Endothelial cell of umbilical vein (primary cell): ENCODE measurements around the gene KATNB1. TPM values are rescaled to one million over a fixed set of nuclear protein-coding genes. Genes with fewer than 3 reads are reported as not detected.
"Not testable (repeated sequence)": the region's sequence is repeated elsewhere in the genome, so short reads cannot be mapped to it uniquely, and the experiment has no call there.

ENCODE experiments used
- BruUV-seq: library from RNA; stranded (reverse); fragments of 400-500 nt; replicated peaks from 2 replicates; lab custom pipeline; 2021; lab: Mats Ljungman, UMichigan
- CTCF ChIA-PET: fragments of 300-600, 350-600 bp; sonication (Branson Sonifier 250); formaldehyde crosslinking; loops from one replicate; lab custom pipeline; 2021; ENCODE audit warnings: antibody characterized with exemption, inconsistent platforms; lab: Charles Lee
- POLR2A ChIA-PET: fragments of 300-600, 350-600 bp; sonication (Branson Sonifier 250); formaldehyde crosslinking; loops from one replicate; lab custom pipeline; 2021; ENCODE audit warnings: antibody characterized with exemption, inconsistent platforms; lab: Charles Lee
- DNase-seq: peaks from one replicate; pipeline ENCODE4 v3.0.0-alpha.2; 2011; ENCODE audit warnings: low read depth, low spot score
- FAIRE-seq: peaks from 2 replicates; lab custom pipeline; 2011; peaks lifted over from hg19 to GRCh38; lab: Jason Lieb, UNC
- H2AFZ ChIP-seq: 2 replicates; pipeline ENCODE4 v1.6.0; 2012; ENCODE audit warnings: low read depth, low read length, control low read depth, inconsistent platforms
- H3K27ac ChIP-seq: 2 replicates; pipeline ENCODE4 v1.5.1; 2011; ENCODE audit warnings: low read depth, mild to moderate bottlenecking, control low read depth, low read length, moderate library complexity; ENCODE audit not compliant: insufficient read depth
- H3K27me3 ChIP-seq, 2 experiments: 2 replicates each; pipeline versions ENCODE4 v1.6.0 to v1.6.1; 2011; ENCODE audit warnings: low read length in 2 of 2, mixed read lengths in 1 of 2; ENCODE audit not compliant: control insufficient read depth in 2 of 2, insufficient read depth in 2 of 2
- H3K36me3 ChIP-seq, 2 experiments: 2 replicates in 1 of 2; 3 replicates in 1 of 2; pipeline ENCODE4 v1.5.1; 2011; ENCODE audit warnings: low read length in 2 of 2, mild to moderate bottlenecking in 1 of 2, moderate library complexity in 1 of 2; ENCODE audit not compliant: control insufficient read depth in 2 of 2, insufficient read depth in 2 of 2; ENCODE audit errors: extremely low read depth in 1 of 2
- H3K4me1 ChIP-seq: 3 replicates; pipeline ENCODE4 v1.5.1; 2011; ENCODE audit warnings: mild to moderate bottlenecking, low read length; ENCODE audit not compliant: control insufficient read depth, insufficient read depth; ENCODE audit errors: extremely low read depth
- H3K4me2 ChIP-seq: 2 replicates; pipeline ENCODE4 v1.6.1; 2011; ENCODE audit warnings: low read length, control low read depth, mixed read lengths; ENCODE audit not compliant: insufficient read depth
- H3K4me3 ChIP-seq, 3 experiments: fragments of 200-600 bp in 1 of 3; sonication (generic), shearing (Covaris generic) in 1 of 3; replicated peaks in 1 of 3; 2 replicates each; pipeline ENCODE4 v1.5.1; 2011 to 2016; ENCODE audit warnings: control low read depth in 3 of 3, low read length in 3 of 3, mild to moderate bottlenecking in 2 of 3, inconsistent platforms in 1 of 3, low read depth in 1 of 3, moderate library complexity in 1 of 3; ENCODE audit not compliant: insufficient read depth in 1 of 3
- H3K79me2 ChIP-seq: 2 replicates; pipeline ENCODE4 v1.6.0; 2012; ENCODE audit warnings: low read length, inconsistent platforms; ENCODE audit not compliant: control insufficient read depth, insufficient read depth
- H3K9ac ChIP-seq: replicated peaks from 2 replicates; pipeline ENCODE3; 2011; ENCODE audit warnings: low read length, control low read depth; ENCODE audit not compliant: insufficient read depth; ENCODE audit errors: extremely low read depth
- H3K9me1 ChIP-seq: replicated peaks from 3 replicates; pipeline ENCODE4 v1.6.0; 2011; ENCODE audit warnings: mild to moderate bottlenecking, low read length; ENCODE audit not compliant: control insufficient read depth, insufficient read depth; ENCODE audit errors: extremely low read depth
- H3K9me3 ChIP-seq: replicated peaks from 2 replicates; pipeline ENCODE4 v1.5.1; 2012; ENCODE audit warnings: low read length, inconsistent platforms; ENCODE audit not compliant: control insufficient read depth, insufficient read depth
- H4K20me1 ChIP-seq: replicated peaks from 2 replicates; pipeline ENCODE3; 2011; ENCODE audit warnings: mild to moderate bottlenecking, low read length; ENCODE audit not compliant: control insufficient read depth, insufficient read depth; ENCODE audit errors: extremely low read depth
- FOS ChIP-seq: IDR thresholded peaks from 2 replicates; pipeline ENCODE4 v1.6.1; 2011; ENCODE audit warnings: mild to moderate bottlenecking, low read length, moderate library complexity, borderline replicate concordance; ENCODE audit not compliant: insufficient read depth
- JUN ChIP-seq: IDR thresholded peaks from 2 replicates; pipeline ENCODE4 v1.6.1; 2011; ENCODE audit warnings: borderline replicate concordance, low read depth; ENCODE audit not compliant: insufficient read length, insufficient read depth
- MYC ChIP-seq: IDR thresholded peaks from one replicate; pipeline ENCODE4 v1.6.1; 2011; ENCODE audit warnings: mild to moderate bottlenecking, low read depth, low read length
- POLR2A ChIP-seq: IDR thresholded peaks from 2 replicates; pipeline ENCODE4 v1.6.1; 2012; ENCODE audit warnings: low read depth, mild to moderate bottlenecking, control low read depth, low read length
- POLR2AphosphoS5 ChIP-seq: IDR thresholded peaks from 2 replicates; pipeline ENCODE4 v1.6.1; 2012; ENCODE audit warnings: low read depth, mild to moderate bottlenecking, control low read depth, low read length, moderate library complexity; ENCODE audit not compliant: insufficient read depth
- dilution Hi-C: fragments of 300-500 bp; cut with MboI; formaldehyde crosslinking; loops from one replicate; pipeline ENCODE4 v1.15.0; 2019; ENCODE audit warnings: low sequenced_read_pairs; ENCODE audit not compliant: extremely low pct_ligation_motif_present
- intact Hi-C: fragments of 100-400 bp; cut with micrococcal nuclease; formaldehyde crosslinking; loops from one replicate; pipeline ENCODE4 v1.10.0; 2022
- polyA plus RNA-seq, 4 experiments: library from polyadenylated mRNA; depleted of rRNA in 3 of 4; stranded (reverse) in 3 of 4; unstranded in 1 of 4; fragments of >200 nt; gene quantifications; 2 replicates each; pipeline versions ENCODE4 v1.2.1 to v1.2.3, GENCODE V29; 2011 to 2012; ENCODE audit warnings: missing spikeins in 1 of 4
- total RNA-seq: library from RNA; stranded (reverse); gene quantifications from 2 replicates; pipeline ENCODE4 v1.2.3, GENCODE V29; 2021
- TF ChIP-seq, protein P1 (sequence below), 2 donors: IDR thresholded peaks; 1 replicate in 1 of 2; 2 replicates in 1 of 2; pipeline ENCODE4 v1.5.1; 2011; ENCODE audit warnings: low read length in 2 of 2, mild to moderate bottlenecking in 2 of 2, moderate library complexity in 2 of 2, control low read depth in 1 of 2, inconsistent platforms in 1 of 2, low read depth in 1 of 2; ENCODE audit not compliant: insufficient read depth in 1 of 2; ENCODE audit errors: extremely low read depth in 1 of 2

KATNB1 gene
- total and polyA plus RNA-seq, 2 donors (not counting 3 experiments of a cell fraction or from before 2014, with no cell fraction given) = 25.9 to 35.9 TPM

GRCh38 chr16:57778658-57779057, 43.1 kb downstream of the KATNB1 start:
- Histone ChIP-seq H3K4me1 (peaks cover 2% of the 10 kb centered on the region), H3K79me2 (no peaks in the 10 kb centered on the region), H2AFZ (no peak overlapping the region), H3K27me3 (no peaks in the 10 kb centered on the region), H3K9me1 (no peaks in the 10 kb centered on the region), H3K4me2 (no peak overlapping the region), H4K20me1 (no peaks in the 10 kb centered on the region), H3K27ac (no peak overlapping the region), H3K36me3 (peaks cover 3 to 5% of the 10 kb centered on the region in 2 experiments), H3K4me3 (no peak overlapping the region), H3K9ac (no peak overlapping the region), H3K9me3 (no peaks in the 10 kb centered on the region)
- TF ChIP-seq POLR2A = no peak
- no peak for TF ChIP-seq FOS
- TF ChIP-seq, protein P1, sequence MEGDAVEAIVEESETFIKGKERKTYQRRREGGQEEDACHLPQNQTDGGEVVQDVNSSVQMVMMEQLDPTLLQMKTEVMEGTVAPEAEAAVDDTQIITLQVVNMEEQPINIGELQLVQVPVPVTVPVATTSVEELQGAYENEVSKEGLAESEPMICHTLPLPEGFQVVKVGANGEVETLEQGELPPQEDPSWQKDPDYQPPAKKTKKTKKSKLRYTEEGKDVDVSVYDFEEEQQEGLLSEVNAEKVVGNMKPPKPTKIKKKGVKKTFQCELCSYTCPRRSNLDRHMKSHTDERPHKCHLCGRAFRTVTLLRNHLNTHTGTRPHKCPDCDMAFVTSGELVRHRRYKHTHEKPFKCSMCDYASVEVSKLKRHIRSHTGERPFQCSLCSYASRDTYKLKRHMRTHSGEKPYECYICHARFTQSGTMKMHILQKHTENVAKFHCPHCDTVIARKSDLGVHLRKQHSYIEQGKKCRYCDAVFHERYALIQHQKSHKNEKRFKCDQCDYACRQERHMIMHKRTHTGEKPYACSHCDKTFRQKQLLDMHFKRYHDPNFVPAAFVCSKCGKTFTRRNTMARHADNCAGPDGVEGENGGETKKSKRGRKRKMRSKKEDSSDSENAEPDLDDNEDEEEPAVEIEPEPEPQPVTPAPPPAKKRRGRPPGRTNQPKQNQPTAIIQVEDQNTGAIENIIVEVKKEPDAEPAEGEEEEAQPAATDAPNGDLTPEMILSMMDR (IDR thresholded peaks at IDR 0.05; ENCODE audit: extremely low read depth in 1 of 2, insufficient read depth in 1 of 2, low read depth in 1 of 2, low read length in 2 of 2) = no peak
- TF ChIP-seq MYC = no peak
- no peak for TF ChIP-seq POLR2AphosphoS5
- no peak for TF ChIP-seq JUN
- FAIRE-seq = no peak
- intact Hi-C loops (no loop called here), dilution Hi-C loops (no loop called here)
- POLR2A ChIA-PET = no interaction called here
- CTCF ChIA-PET = interaction anchor here (1.1 to 1.7 kb wide), 2 partner anchors 12 to 19 kb away, joined by 3 to 7 read pairs; no protein-coding TSS in a partner anchor
- BruUV-seq = no TSS peak
- no peak for DNase-seq

DNA sequence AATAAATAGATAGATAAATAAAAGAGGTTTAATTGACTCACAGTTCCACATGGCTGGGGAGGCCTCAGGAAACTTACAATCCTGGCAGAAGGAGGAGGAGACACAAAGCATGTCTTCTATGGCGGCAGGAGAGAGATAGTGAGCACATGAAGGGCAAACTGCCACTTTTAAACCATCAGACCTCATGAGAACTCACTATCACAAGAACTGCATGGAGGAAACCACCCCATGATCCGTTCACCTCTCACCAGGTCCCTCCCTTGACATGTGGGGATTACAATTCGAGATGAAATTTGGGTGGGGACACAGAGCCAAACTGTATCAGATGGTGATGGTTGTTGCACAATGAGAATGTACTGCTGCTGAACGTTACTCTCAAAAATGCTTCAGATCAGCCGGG, 44.3 kb downstream of the KATNB1 start:
- H3K79me2 ChIP-seq, H3K9ac ChIP-seq, H3K4me1 ChIP-seq, H3K9me3 ChIP-seq, dilution Hi-C loops, H3K4me2 ChIP-seq, H3K27me3 ChIP-seq, H3K27ac ChIP-seq, BruUV-seq, H2AFZ ChIP-seq, H3K9me1 ChIP-seq, CTCF ChIA-PET, FAIRE-seq, H3K4me3 ChIP-seq, intact Hi-C loops, POLR2A ChIA-PET, H4K20me1 ChIP-seq, DNase-seq: not testable (repeated sequence)
- H3K36me3 ChIP-seq = peaks cover 3 to 11% of the 10 kb centered on the region in 2 experiments
